Ovary (tissue), 3 donors: ENCODE data around the gene MINDY3.

Source experiments
- CTCF ChIP-seq, 3 donors: fragments of 450-650 bp in 2 of 3; fragments of 200-600 bp in 1 of 3; IDR thresholded peaks; one replicate each; pipeline versions ENCODE4 v1.5.1 to v1.8.0; 2016 to 2022; ENCODE audit warnings: antibody characterized with exemption in 3 of 3, mild to moderate bottlenecking in 1 of 3
- POLR2A ChIP-seq: fragments of 450-650 bp; IDR thresholded peaks from one replicate; pipeline ENCODE4 v1.6.1; 2017; ENCODE audit warnings: antibody characterized with exemption, mild to moderate bottlenecking, moderate library complexity
- donor health status: DM: no; HTN: no; CAD: no.

- TF ChIP-seq POLR2A (no peak), CTCF (IDR thresholded peaks at IDR 0.05) (no peak)
These were observed 19.4 kb upstream of the MINDY3 start for GRCh38 chr10:15879663-15880062.
